WTC11 (cell line): ENCODE data around the gene CACNA1H.

ENCODE experiments used
- CTCF ChIP-seq: fragments of 200-600 bp; IDR thresholded peaks from 2 replicates; pipeline ENCODE4 v1.8.0; 2022; ENCODE audit warnings: antibody characterized with exemption
- TF ChIP-seq, protein P1 (sequence below): sonication (generic); formaldehyde crosslinking; IDR thresholded peaks from 2 replicates; pipeline ENCODE4 v1.8.0; 2022; ENCODE audit warnings: mild to moderate bottlenecking, missing genetic modification reagents

DNA sequence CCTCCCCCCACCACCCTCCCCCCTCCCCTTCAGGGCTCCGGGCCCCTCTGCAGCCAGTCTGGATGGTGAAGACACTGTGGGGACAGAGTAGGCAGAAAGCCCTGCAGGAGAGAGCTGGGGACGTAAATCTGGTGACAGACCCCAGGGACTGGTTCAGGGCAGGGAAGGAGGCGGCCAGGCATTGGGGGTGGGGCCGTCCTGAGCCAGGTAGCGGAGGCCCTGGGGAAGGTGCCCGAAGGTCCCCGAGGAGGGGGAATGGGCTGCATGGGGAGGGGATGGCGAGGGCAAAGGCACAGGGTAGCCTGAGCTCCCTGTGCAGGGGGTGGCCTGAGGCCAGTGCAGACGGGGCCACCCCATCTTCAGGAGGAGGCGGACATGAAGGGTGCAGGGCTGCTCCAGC, 26.3 kb upstream of the CACNA1H start:
- no peak for TF ChIP-seq CTCF
- TF ChIP-seq, protein P1, sequence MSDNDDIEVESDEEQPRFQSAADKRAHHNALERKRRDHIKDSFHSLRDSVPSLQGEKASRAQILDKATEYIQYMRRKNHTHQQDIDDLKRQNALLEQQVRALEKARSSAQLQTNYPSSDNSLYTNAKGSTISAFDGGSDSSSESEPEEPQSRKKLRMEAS (CRISPR knock-in tag), result no peak
